Epidermal melanocyte (primary cell): ENCODE results near the gene ELL.

Source experiments
- DNase-seq: peaks from one replicate; pipeline ENCODE4 v3.0.0; 2011; ENCODE audit warnings: low spot score; ENCODE audit not compliant: insufficient read length

ELL gene

DNA sequence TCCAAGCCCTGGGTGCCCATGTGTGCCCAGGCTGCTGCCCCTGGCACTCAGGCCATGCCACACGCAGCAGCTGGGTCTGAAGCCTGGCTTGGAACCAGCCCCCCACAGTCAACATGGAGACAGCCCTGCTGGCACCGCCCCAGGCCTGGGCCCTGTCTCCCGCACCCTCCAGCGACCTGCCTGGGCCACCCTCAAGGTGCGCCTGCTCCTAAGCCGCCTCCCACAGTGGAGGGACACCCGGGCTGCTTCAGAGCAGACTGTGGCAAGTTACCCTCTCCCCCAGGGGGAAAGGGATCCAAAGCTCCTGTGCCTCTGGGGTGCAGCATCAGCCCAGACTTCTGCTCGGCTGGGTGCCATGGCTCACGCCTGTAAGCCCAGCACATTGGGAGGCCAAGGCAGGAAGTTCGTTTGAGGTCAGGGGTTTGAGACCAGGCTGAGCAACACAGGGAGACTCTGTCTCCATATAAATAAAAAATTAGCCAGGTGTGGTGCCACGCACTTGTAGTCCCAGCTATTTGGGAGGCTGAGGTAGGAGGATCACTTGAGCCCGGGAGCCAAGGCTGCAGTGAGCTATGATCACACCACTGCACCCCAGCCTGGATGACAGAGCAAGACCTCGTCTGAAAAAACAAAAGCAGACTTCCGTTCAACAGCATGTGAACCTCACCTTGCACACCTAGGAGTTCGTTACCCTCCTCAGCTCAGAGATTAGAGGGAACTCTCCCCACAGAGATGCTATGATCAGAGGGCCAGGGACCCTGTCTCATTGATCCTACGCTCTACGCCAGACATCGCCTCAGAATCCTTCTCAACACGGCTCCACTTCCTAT lies 15.6 kb downstream of the ELL start:
- no peak for DNase-seq

DNA sequence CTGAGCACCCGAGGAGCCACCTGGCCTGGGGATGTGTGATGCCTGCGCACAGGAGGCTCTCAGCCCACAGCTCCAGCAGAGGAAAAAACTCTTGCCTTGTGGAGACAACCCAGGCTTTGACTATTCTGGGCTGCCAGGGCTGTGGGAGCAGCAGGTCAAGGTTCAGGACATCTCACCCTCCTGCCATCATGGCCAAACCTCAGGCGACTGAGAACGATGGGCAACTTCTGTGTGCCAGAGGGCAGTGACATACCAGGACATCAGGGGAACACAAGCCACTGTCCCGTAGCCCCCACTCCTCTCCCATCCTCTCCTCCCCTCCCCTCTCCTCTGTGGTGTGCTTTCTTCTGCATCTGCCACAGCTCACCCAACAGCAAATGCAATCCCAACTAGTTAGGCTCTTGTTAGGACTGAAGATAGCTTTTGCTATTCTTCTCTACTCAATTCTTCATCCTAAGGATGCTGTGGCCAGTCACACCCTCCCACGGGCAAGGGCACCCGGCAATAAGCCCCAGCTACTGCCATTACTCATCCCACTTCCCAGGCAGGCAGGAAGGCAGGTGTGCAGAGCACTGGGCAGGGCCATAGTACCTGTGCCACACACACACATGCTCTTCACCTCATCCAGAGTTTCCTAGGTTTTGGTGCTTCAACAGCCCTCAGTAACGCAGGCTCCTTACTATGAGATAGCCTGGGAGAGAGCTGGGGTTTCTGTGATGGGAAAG lies 16.8 kb downstream of the ELL start:
- DNase-seq, result no peak

DNA sequence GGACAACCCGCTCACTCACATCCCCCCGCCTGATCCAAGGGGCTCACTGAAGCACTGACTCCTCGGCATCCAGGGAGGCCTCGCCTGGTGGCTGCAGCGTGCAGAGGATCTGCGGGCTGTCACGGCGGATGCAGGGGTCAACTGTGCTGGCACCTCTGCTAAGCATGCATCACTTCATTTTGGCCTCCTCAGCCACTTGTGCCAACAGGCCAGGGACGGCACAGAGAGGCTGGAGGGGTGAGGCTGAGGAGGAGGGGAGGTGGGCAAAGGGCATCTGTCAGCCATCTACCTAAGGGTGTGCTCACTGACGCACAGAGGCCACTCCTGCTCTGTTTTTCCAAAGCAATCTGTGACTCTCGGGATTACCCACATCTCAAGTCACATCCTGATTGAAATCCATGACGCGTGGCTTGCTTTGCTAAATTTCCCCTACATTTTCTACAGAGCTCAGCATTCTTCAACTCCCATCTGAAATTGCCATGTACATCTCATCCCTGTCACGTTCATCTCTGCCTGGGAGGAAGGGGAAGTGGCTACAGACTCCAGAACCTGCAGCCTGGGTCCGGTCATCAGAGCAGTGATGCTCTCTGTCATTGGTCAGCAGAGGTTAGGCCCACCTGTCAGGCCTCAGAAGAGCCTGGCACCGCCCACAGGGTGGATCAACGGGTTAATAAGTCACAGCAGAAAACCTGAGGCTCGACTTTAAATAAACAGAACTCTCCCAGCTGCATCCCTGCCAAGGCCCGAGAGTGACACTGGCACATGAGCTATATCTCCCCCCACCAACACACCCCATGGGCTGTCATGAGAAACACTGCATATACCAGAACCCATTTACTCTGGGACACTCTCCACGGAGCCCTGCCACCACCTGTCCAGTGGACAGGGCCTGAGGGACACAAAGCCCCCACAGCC lies 17.6 kb downstream of the ELL start:
- no peak for DNase-seq

- DNase-seq, result no peak
These were observed 18.4 kb downstream of the ELL start for GRCh38 chr19:18503337-18503970.

GRCh38 chr19:18502638-18503294 lies 19.1 kb downstream of the ELL start:
- DNase-seq, result no peak

- DNase-seq, result no peak
These were observed 19.6 kb downstream of the ELL start for GRCh38 chr19:18502246-18502637.

DNA sequence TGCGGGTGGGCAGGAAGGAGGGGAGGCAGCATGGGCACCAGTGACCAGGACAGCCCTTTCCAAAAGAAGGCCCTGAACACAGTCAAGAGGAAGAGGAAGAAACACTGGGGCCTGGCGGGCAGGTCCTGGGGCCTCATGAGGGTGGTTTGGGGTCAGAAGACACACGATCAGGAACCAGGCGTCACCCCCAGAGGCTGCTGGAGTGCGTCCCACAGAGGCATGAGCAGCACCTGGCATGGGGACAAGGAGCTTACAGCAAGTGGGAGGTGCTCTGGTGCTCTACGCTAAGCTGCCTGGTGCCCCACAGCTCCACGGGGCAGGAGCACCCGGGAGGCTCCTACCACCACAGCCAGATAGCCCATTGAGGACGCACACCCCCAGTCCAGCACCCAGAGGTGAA lies 20.0 kb downstream of the ELL start:
- DNase-seq, result no peak

DNA sequence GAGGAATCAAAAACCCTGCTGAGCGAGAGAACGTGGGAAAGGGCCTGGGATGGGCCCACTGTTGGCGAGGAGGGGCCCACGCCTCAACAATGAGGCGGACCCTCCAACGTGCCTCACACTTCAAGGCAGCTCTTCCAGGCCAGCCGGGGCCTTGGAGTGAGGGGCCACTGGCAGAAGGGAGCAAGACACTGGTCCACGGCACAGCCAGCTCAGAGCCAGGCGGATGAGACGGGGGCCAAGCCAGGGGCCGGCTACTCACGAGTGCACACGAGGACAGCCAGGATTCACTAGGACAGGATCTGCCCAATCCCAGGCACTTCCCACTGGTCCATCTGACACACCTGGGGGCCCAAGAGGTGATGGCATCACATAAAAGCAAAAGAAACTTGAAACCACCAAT lies 20.5 kb downstream of the ELL start:
- DNase-seq, result no peak

- no peak for DNase-seq
These were observed 21.1 kb downstream of the ELL start for GRCh38 chr19:18500799-18501198.

GRCh38 chr19:18500376-18500775 lies 21.5 kb downstream of the ELL start:
- DNase-seq, result no peak

DNA sequence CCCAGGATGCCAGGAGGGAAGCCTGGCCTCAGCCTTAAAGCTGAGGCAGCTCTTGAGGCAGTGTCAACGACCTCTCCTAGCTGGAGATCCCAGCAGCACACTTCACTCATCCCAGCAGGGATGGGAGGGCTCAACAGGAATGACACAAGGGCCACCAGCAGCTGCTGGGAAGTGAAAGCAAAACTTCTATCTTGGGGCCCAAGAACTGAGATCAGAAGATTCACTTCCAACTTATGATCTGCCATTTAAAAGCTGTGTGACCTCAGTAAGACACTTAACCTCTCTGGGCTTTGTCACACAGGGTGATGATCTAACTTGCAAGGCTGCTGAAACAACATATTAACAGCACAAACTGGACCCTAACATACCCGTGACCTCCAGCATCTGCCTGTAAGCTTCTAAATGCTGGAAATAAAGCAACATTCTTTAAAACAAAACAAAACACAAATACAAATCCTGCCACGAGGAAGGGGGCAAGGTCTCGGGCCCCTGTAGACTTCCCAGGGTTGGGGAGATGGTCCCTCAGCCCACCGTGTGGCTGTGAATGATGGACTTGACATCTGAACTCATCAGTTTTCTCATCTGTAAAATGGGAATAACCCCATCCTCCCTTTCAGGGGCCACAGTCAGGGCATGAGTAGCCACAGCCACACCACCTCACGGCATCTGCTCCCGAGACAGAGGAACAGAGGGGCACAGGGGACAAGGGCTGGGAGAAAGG lies 22.7 kb downstream of the ELL start:
- DNase-seq, result no peak

DNA sequence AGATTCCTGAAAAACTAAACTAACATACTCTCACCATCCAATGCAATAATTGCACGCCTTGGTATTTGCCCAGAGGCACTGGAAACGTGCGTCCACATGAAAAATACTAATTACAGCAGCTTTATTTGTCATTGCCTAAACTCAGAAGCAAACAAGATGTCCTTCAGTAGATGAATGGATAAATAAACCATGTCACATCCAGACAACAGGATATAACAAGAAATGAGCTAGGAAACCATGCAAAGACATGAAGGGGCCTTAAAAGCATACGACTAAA lies 25.0 kb downstream of the ELL start:
- DNase-seq, result no peak

DNA sequence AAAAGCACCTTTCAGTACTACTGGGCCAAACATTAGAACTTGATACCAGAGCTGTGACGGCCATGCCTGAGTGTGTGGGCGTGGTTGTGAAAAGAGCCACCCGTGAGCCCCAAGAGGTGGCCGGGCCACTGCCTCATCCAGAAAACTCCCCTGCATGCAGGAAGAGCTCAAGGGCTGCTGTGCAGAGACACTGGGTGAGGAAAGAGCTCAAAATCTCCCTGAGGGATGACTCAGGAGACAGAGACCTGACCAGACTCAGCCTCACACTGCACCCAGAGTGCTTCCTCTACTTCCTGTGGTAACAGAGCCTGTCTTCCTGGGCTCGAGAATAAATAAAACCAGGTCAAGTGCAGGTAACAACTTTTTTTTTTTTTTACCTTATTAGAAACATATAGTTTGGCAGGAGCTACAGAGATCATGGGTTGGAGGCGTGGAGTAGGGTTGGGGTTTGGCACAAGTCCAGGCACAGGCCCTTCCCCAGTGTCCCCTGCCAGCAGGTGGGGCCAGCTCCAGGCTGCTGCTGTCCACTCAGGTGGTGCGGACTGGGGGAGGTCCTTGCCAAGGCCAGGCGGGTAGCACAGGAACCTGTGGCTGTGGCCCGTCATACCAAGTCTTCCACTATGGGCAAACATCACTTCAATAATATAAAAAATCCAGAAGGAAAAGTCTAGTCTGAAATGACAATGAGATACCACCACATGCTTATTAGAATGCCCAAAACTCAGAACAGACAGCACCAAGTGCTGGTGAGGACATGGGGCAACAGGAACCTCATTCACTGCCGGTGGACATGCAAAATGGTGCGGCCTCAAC lies 25.5 kb downstream of the ELL start:
- no peak for DNase-seq

DNA sequence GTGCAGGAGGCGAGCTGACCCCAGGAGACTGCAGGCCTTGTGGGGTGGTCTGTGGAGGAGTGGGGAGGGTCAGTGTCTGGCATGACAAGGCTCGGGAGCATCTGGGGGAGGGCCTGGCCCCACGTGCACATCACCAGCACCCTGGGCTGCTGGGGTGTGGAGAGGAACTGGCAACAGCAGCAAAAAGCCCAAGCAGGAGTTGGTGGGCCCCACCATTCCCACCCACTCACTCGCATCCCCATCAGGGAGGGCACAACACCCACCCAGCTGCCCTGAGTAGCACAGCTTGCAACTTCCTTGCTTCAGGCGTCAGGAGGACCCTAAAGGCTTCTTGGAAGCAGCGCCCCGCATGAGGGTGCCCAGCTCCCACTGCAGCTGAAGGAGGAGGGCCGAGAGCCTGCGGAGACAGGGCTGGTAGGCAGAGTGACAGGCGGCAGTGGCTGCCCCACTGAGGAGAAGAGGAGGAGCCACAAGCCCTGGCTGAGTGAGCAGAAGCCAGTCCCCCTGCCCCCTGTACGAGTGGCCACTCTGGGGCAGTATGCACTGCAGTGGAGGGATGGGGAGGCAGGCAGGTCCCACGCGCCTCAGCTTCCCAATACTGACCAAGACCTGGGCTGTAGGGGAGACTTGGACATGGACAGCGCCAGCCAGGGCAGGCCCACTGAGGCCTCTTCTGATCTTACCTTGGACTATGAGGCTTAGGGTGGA lies 26.5 kb downstream of the ELL start:
- no peak for DNase-seq

DNA sequence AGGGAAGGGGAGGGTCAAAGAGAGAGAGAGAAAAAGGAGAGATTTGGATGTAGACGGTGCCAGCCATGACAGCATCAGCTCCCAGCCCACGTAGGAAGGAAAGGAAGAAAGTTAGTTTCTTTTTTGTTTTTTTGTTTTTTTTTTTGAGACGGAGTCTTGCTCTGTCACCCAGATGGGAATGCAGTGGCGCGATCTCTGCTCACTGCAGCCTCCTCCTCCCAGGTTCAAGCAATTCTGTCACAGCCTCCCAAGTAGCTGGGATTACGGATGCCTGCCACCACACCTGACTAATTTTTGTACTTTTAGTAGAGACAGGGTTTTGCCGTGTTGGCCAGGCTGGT lies 27.6 kb downstream of the ELL start:
- no peak for DNase-seq

GRCh38 chr19:18493440-18494266 lies 28.2 kb downstream of the ELL start:
- no peak for DNase-seq

- DNase-seq, result no peak
These were observed 29.6 kb downstream of the ELL start for GRCh38 chr19:18491995-18492953.
